Activated T-cell treated with anti-CD3 and anti-CD28 coated beads, Interleukin-2, amount 50 U/mL, for 24 hours (primary cell): ENCODE data around the gene OFD1.

Source experiments
- DNase-seq: peaks from one replicate; pipeline ENCODE4 v3.0.0-alpha.2; 2020
- H3K27ac Mint-ChIP-seq: 2 replicates; pipeline ENCODE4 v1.8.0; 2020; ENCODE audit warnings: mild to moderate bottlenecking, mixed read lengths
- H3K27me3 Mint-ChIP-seq: 2 replicates; pipeline ENCODE4 v1.8.0; 2020; ENCODE audit warnings: mixed read lengths
- H3K36me3 Mint-ChIP-seq: 2 replicates; pipeline ENCODE4 v1.8.0; 2020; ENCODE audit warnings: low read depth, mixed read lengths
- H3K4me1 Mint-ChIP-seq: 2 replicates; pipeline ENCODE4 v1.8.0; 2020; ENCODE audit warnings: low read depth, mixed read lengths
- H3K4me3 Mint-ChIP-seq: 2 replicates; pipeline ENCODE4 v1.8.0; 2020; ENCODE audit warnings: mild to moderate bottlenecking, moderate library complexity, mixed read lengths
- H3K9me3 Mint-ChIP-seq: 2 replicates; pipeline ENCODE4 v1.8.0; 2020; ENCODE audit warnings: mixed read lengths

The OFD1 gene

DNA sequence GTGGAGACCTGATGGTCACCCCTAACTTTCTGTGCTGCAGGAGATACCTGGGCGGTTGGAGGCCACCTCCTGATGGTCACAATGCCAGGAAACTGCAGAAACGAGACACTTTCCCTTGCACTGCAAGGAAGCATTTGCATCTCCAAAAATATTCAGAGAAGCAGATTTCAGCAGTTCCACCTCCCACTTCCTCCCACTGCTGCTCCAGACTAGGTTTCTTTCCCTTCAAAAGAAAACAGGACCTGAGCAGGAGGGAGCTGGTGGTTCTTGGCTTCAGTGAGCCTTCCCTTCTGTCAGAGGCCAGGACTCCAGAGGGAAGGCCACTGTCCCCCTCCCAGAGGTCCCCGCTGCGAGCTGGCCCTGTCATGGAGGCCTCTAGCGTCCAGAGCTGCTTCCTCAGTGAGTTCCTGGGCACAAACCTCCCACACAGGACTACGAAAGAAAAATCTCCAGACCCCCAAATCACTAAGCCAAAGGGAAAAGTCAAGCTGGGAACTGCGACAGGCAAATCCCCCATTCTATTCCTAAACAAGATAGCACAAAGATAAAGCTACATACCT lies 46.4 kb downstream of the OFD1 start:
- Mint-ChIP-seq H3K36me3 (peaks cover 13% of the 10 kb centered on the region), H3K4me1 (peaks cover 4% of the 10 kb centered on the region), H3K9me3 (no peaks in the 10 kb centered on the region), H3K27me3 (peaks cover 21% of the 10 kb centered on the region), H3K4me3 (no peak overlapping the region), H3K27ac (no peak overlapping the region)
- DNase-seq = no peak

DNA sequence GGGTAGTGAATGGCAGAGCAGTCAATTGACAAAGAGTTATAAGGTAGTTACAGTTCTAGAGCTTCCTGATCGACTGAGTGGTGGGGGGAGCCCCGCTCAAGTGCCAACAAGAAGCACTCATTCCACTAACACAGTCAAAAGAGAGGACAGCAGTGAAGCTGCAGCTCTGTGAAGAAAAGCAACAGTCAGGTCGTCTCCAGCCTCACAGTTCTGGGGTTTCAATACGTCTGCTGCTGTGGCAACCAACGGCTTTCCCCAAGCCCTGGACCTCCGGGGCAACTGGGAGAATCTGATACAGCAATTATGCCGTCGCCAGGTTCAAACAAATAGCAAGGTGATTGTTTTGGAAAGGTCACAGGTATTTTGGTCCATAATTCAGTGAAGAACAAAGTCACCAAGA lies 51.5 kb downstream of the OFD1 start:
- no peaks in the 10 kb centered on the region for H3K36me3 Mint-ChIP-seq
- DNase-seq = no peak
- H3K27ac Mint-ChIP-seq = no peak overlapping the region
- H3K27me3 Mint-ChIP-seq = peaks cover 48% of the 10 kb centered on the region
- no peaks in the 10 kb centered on the region for H3K9me3 Mint-ChIP-seq
- no peak overlapping the region for H3K4me3 Mint-ChIP-seq
- no peaks in the 10 kb centered on the region for H3K4me1 Mint-ChIP-seq

DNA sequence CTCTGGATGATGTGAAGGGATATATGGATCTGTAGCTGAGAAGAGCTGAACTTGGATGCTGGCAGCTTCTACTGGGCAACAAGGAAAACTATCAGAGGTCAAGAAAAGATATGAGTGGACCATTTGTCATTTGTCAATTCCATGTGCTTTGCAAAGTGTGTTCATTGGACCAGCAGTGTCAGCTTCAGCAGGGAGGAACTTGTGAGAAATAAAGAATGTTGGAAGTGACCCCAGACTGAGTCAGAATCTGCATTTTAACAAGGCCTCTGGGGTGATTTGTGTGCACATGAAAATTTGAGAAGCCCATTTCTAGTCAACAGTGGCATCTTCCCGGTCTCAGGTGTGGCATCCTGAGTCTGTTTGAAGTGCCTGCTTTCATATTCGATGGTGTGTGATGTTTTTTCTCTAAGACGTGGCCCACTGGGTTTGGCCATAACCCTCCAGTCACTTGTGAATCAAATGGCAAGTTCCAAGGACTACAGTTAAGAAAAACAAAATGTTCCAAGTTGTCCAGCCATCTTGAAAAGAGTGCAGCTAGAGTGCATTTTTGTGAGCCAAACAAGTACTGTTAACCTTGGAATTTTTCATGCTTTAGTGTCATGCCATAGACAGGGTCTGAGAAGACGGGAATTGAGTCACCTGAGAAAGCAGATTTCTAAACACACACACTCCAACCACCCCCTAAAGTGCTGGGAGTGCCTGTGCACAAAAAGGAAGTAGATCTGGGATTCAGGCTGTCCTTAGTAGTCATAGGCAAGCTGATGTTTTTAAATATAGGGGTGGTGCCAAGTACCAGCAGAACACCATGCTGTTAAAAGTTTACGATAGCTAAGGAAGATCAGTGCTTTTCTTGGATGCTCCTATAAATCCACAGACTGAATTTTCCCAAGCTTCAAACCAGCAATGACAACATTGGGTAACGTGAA lies 55.9 kb downstream of the OFD1 start:
- H3K9me3 Mint-ChIP-seq = no peaks in the 10 kb centered on the region
- peaks cover 70% of the 10 kb centered on the region for H3K27me3 Mint-ChIP-seq
- H3K4me1 Mint-ChIP-seq = no peaks in the 10 kb centered on the region
- DNase-seq = no peak
- no peak overlapping the region for H3K4me3 Mint-ChIP-seq
- H3K36me3 Mint-ChIP-seq = no peaks in the 10 kb centered on the region
- no peak overlapping the region for H3K27ac Mint-ChIP-seq

DNA sequence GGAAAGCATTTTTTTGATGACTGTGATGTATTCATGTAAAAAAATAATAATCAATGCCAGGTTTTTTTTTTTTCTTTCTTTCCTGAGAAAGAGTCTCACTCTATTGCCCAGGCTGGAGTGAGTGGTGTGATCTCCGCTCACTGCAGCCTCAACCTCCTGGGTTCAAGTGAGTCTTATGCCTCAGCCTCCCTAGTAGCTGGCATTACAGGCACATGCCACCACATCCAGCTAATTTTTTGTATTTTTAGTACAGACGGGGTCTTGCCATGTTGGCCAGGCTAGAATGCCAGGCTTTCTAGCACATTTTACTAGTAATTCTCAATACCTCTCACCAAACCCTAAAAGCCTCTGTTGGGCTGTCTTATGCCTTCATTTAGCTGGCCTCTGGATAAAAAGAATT lies 56.6 kb downstream of the OFD1 start:
- Mint-ChIP-seq H3K27me3 (peaks cover 67% of the 10 kb centered on the region), H3K27ac (no peak overlapping the region), H3K4me3 (no peak overlapping the region)

DNA sequence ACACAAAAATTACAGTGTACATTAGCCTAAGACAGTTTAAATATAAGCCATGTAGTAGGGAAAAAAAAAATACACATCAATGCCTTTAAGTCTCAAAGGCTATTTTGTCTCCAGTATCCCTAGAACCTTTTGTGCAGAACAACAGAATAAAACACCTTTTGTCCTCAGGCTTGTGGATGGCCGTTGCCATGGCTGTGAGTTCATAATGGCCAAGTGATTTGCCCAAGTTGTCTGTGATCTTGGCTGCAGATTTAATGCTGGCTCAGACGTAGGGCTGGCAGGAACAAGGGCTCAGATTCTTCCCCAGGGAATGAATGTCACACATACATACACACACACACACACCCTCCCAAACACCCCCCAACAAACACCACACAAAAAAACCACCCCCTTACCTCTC lies 57.0 kb downstream of the OFD1 start:
- Mint-ChIP-seq H3K9me3 (no peaks in the 10 kb centered on the region), H3K4me3 (no peak overlapping the region), H3K27ac (no peak overlapping the region), H3K4me1 (no peaks in the 10 kb centered on the region), H3K27me3 (peaks cover 67% of the 10 kb centered on the region), H3K36me3 (no peaks in the 10 kb centered on the region)
- no peak for DNase-seq

More for the DNA sequence above, 56.6 kb downstream of the OFD1 start:
- no peaks in the 10 kb centered on the region for H3K9me3 Mint-ChIP-seq
- H3K4me1 Mint-ChIP-seq = no peaks in the 10 kb centered on the region
- H3K36me3 Mint-ChIP-seq = no peaks in the 10 kb centered on the region
- no peak for DNase-seq

- no peaks in the 10 kb centered on the region for H3K4me1 Mint-ChIP-seq
These were observed 59.3 kb downstream of the OFD1 start for GRCh38 chrX:13793897-13794296.

GRCh38 chrX:13794417-13794816 lies 59.9 kb downstream of the OFD1 start:
- Mint-ChIP-seq H3K36me3 (no peaks in the 10 kb centered on the region), H3K27ac (no peak overlapping the region), H3K27me3 (peaks cover 68% of the 10 kb centered on the region), H3K4me3 (no peak overlapping the region), H3K4me1 (no peaks in the 10 kb centered on the region), H3K9me3 (no peaks in the 10 kb centered on the region)
- DNase-seq = no peak

More at GRCh38 chrX:13793897-13794296, 59.3 kb downstream of the OFD1 start:
- H3K9me3 Mint-ChIP-seq = no peaks in the 10 kb centered on the region
- H3K36me3 Mint-ChIP-seq = no peaks in the 10 kb centered on the region
- H3K27me3 Mint-ChIP-seq = peaks cover 70% of the 10 kb centered on the region
- no peak overlapping the region for H3K27ac Mint-ChIP-seq
- DNase-seq = no peak
- no peak overlapping the region for H3K4me3 Mint-ChIP-seq

DNA sequence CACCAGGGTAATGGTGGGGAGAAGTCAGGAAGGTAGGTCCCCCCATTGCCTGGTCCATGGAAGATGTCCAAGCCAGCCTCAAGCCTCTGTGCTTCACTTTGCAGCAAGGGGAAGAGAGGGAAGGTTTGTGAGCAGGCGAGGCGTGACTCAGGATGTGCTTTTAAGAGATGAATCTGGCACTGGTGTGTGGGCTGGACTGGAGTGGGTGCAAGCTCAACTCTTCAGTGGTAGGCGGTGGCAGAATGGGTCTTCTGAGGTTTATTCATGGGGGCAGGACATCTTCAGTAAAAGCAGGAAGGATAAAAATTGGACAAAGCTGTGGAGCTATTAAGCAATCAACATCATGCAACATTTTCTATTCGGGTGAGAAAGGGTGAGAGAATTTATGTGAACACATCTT lies 63.0 kb downstream of the OFD1 start:
- Mint-ChIP-seq H3K27me3 (peaks cover 68% of the 10 kb centered on the region), H3K27ac (no peak overlapping the region), H3K9me3 (no peaks in the 10 kb centered on the region), H3K4me1 (no peaks in the 10 kb centered on the region), H3K4me3 (no peak overlapping the region), H3K36me3 (no peaks in the 10 kb centered on the region)
- DNase-seq = no peak

DNA sequence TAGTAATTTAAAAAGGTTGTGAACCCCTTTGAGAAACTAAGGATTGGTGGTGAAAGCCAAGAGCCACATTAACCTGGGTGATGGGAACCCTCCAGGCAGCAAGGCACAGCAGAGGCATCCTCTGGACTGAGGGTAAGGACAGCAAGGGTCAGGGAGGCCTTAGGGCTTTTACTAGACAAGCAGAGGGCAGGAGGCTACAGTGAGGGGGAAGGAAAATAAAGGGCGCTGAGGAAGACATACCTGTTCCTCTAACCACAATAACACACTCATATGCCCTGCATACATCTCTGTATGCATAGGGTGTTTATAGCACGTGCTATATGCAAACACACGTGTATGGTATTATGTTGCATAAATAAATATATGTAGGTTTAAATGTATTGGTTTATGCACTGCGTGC lies 63.6 kb downstream of the OFD1 start:
- no peaks in the 10 kb centered on the region for H3K36me3 Mint-ChIP-seq
- H3K4me3 Mint-ChIP-seq = no peak overlapping the region
- no peak overlapping the region for H3K27ac Mint-ChIP-seq
- no peak for DNase-seq
- peaks cover 70% of the 10 kb centered on the region for H3K27me3 Mint-ChIP-seq
- H3K9me3 Mint-ChIP-seq = no peaks in the 10 kb centered on the region
- H3K4me1 Mint-ChIP-seq = no peaks in the 10 kb centered on the region

- peaks cover 76% of the 10 kb centered on the region for H3K27me3 Mint-ChIP-seq
- no peak overlapping the region for H3K27ac Mint-ChIP-seq
- no peak for DNase-seq
- H3K4me1 Mint-ChIP-seq = no peaks in the 10 kb centered on the region
- no peaks in the 10 kb centered on the region for H3K36me3 Mint-ChIP-seq
- no peaks in the 10 kb centered on the region for H3K9me3 Mint-ChIP-seq
- H3K4me3 Mint-ChIP-seq = no peak overlapping the region
These were observed 68.6 kb downstream of the OFD1 start for GRCh38 chrX:13803116-13803515.

DNA sequence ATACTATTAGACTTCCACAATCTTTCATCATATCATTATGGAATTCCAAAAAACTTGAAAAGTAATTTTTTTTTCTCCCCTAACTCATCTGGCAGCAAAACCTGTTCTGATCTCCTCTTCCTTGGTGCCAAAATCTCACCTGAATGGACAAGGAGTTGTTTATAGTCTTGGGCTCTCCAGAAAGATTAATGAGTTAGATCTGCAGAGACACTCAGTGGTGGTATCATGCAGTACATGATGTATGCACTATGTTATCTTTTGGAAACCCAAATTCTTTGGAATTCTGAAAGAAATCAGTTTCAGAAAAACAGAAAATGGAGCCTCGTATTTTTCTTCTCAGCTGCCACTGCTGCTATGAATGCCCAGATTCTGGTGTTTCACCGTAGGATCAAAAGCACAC lies 70.7 kb downstream of the OFD1 start:
- Mint-ChIP-seq H3K4me1 (no peaks in the 10 kb centered on the region), H3K27ac (no peak overlapping the region), H3K27me3 (peaks cover 76% of the 10 kb centered on the region), H3K4me3 (no peak overlapping the region), H3K9me3 (no peaks in the 10 kb centered on the region), H3K36me3 (no peaks in the 10 kb centered on the region)
- DNase-seq = no peak

- H3K27me3 Mint-ChIP-seq = peaks cover 70% of the 10 kb centered on the region
- H3K27ac Mint-ChIP-seq = no peak overlapping the region
- DNase-seq = no peak
- no peaks in the 10 kb centered on the region for H3K4me1 Mint-ChIP-seq
- H3K36me3 Mint-ChIP-seq = no peaks in the 10 kb centered on the region
- no peak overlapping the region for H3K4me3 Mint-ChIP-seq
- H3K9me3 Mint-ChIP-seq = no peaks in the 10 kb centered on the region
These were observed 73.7 kb downstream of the OFD1 start for GRCh38 chrX:13808293-13808692.

GRCh38 chrX:13808865-13809264 lies 74.3 kb downstream of the OFD1 start:
- Mint-ChIP-seq H3K9me3 (no peaks in the 10 kb centered on the region), H3K27ac (no peak overlapping the region), H3K36me3 (no peaks in the 10 kb centered on the region), H3K4me3 (no peak overlapping the region), H3K4me1 (no peaks in the 10 kb centered on the region), H3K27me3 (peaks cover 70% of the 10 kb centered on the region)
- no peak for DNase-seq

GRCh38 chrX:13815664-13816063 lies 81.1 kb downstream of the OFD1 start:
- H3K27ac Mint-ChIP-seq = no peak overlapping the region
- no peaks in the 10 kb centered on the region for H3K9me3 Mint-ChIP-seq
- no peaks in the 10 kb centered on the region for H3K4me1 Mint-ChIP-seq
- H3K4me3 Mint-ChIP-seq = no peak overlapping the region
- peaks cover 78% of the 10 kb centered on the region for H3K27me3 Mint-ChIP-seq
- no peaks in the 10 kb centered on the region for H3K36me3 Mint-ChIP-seq
- no peak for DNase-seq

DNA sequence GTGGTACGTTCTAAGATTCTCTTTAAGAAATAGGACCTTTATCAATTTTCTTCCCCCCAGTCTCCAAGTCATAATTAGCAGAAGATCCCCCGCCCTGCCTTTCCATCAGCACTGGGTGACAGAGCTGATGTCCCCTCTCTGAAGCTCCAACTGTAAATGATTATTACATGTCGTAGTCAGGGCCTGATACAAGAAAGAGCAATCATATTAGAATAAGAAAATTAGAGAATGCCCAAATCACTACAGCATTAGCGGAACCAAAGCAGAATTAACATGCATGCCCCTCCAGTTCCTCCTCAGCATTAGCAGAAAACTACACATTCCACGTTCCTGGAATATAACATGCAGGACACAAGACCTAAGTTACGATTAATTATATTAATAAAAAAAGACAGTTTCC lies 81.6 kb downstream of the OFD1 start:
- Mint-ChIP-seq H3K9me3 (no peaks in the 10 kb centered on the region), H3K27me3 (peaks cover 80% of the 10 kb centered on the region), H3K27ac (no peak overlapping the region), H3K4me3 (no peak overlapping the region), H3K36me3 (no peaks in the 10 kb centered on the region), H3K4me1 (no peaks in the 10 kb centered on the region)
- no peak for DNase-seq
